Nephron (organoid): Measurements from ENCODE around the gene SMARCB1.

Source experiments
- H3K27ac Mint-ChIP-seq, 3 experiments: 2 replicates each; pipeline ENCODE4 v1.8.0; 2020; ENCODE audit warnings: mixed read lengths in 3 of 3, mild to moderate bottlenecking in 2 of 3, moderate library complexity in 1 of 3
- H3K27me3 Mint-ChIP-seq: 2 replicates; pipeline ENCODE4 v1.8.0; 2021; ENCODE audit warnings: low read depth, mild to moderate bottlenecking, moderate library complexity, mixed read lengths
- H3K36me3 Mint-ChIP-seq: 2 replicates; pipeline ENCODE4 v1.8.0; 2020; ENCODE audit warnings: low read depth, mixed read lengths
- H3K4me1 Mint-ChIP-seq: 2 replicates; pipeline ENCODE4 v1.8.0; 2020; ENCODE audit warnings: mixed read lengths
- H3K4me3 Mint-ChIP-seq, 3 experiments: 2 replicates each; pipeline ENCODE4 v1.8.0; 2020; ENCODE audit warnings: mild to moderate bottlenecking in 3 of 3, mixed read lengths in 3 of 3, moderate library complexity in 2 of 3
- H3K9me3 Mint-ChIP-seq: 2 replicates; pipeline ENCODE4 v1.8.0; 2020; ENCODE audit warnings: mixed read lengths
- CTCF ChIP-seq, 3 experiments: fragments of 200-600 bp; sonication (generic); IDR thresholded peaks; one replicate each; pipeline ENCODE4 v1.5.0; 2021; ENCODE audit warnings: antibody characterized with exemption in 3 of 3; ENCODE audit not compliant: unreplicated experiment in 3 of 3

Gene SMARCB1

GRCh38 chr22:23836281-23836680 lies 49.5 kb downstream of the SMARCB1 start:
- Mint-ChIP-seq H3K4me3 (peak overlapping the region; percentile 35 to 61 (median 45)), H3K27ac (no peak overlapping the region), H3K27me3 (no peaks in the 10 kb centered on the region), H3K9me3 (no peaks in the 10 kb centered on the region), H3K36me3 (peaks cover 8% of the 10 kb centered on the region), H3K4me1 (peaks cover 49% of the 10 kb centered on the region)
- no peak for TF ChIP-seq CTCF (IDR thresholded peaks at IDR 0.05; ENCODE audit: unreplicated experiment in 3 of 3)

GRCh38 chr22:23836692-23837495 lies 50.1 kb downstream of the SMARCB1 start:
- H3K4me3 Mint-ChIP-seq, result peak overlapping the region; percentile 75 to 92 (median 91)
- no peaks in the 10 kb centered on the region for H3K9me3 Mint-ChIP-seq
- H3K4me1 Mint-ChIP-seq, result peaks cover 55% of the 10 kb centered on the region
- H3K27ac Mint-ChIP-seq, result peak overlapping the region in 1 of 3 experiments; percentile 45
- no peak for TF ChIP-seq CTCF (IDR thresholded peaks at IDR 0.05; ENCODE audit: unreplicated experiment in 3 of 3)
- H3K27me3 Mint-ChIP-seq, result no peaks in the 10 kb centered on the region
- peaks cover 7% of the 10 kb centered on the region for H3K36me3 Mint-ChIP-seq

- H3K27ac Mint-ChIP-seq, result peak overlapping the region in 1 of 3 experiments; percentile 45
- peaks cover 55% of the 10 kb centered on the region for H3K4me1 Mint-ChIP-seq
- peak overlapping the region; percentile 75 to 92 (median 91) for H3K4me3 Mint-ChIP-seq
- H3K27me3 Mint-ChIP-seq, result no peaks in the 10 kb centered on the region
- peaks cover 7% of the 10 kb centered on the region for H3K36me3 Mint-ChIP-seq
- no peaks in the 10 kb centered on the region for H3K9me3 Mint-ChIP-seq
- TF ChIP-seq CTCF (IDR thresholded peaks at IDR 0.05; ENCODE audit: unreplicated experiment in 3 of 3), result no peak
Measured at GRCh38 chr22:23837496-23837859, 50.7 kb downstream of the SMARCB1 start.

GRCh38 chr22:23837911-23838680 lies 51.3 kb downstream of the SMARCB1 start:
- Mint-ChIP-seq H3K4me3 (peak overlapping the region; percentile 90 to 92 (median 91)), H3K27ac (peak overlapping the region; percentile 45 to 66 (median 63)), H3K27me3 (no peaks in the 10 kb centered on the region)

GRCh38 chr22:23838681-23839468 lies 52.1 kb downstream of the SMARCB1 start, which contains the start of gene DERL3:
Gene DERL3, minus strand, starts transcription at chr22:23839006. Its CDS starts 19 bp downstream, at chr22:23838987.
- Mint-ChIP-seq H3K4me3 (peak within 1 kb of the TSS; percentile 90 to 92 (median 91)), H3K27ac (peak within 1 kb of the TSS; percentile 56 to 88 (median 86)), H3K36me3 (peaks cover 7% of the 10 kb centered on the region), H3K4me1 (peaks cover 65% of the 10 kb centered on the region), H3K9me3 (no peaks in the 10 kb centered on the region), H3K27me3 (no peaks in the 10 kb centered on the region)
- TF ChIP-seq CTCF (IDR thresholded peaks at IDR 0.05; ENCODE audit: unreplicated experiment in 3 of 3), result no peak

More at GRCh38 chr22:23837911-23838680, 51.3 kb downstream of the SMARCB1 start:
- no peaks in the 10 kb centered on the region for H3K9me3 Mint-ChIP-seq
- no peak for TF ChIP-seq CTCF (IDR thresholded peaks at IDR 0.05; ENCODE audit: unreplicated experiment in 3 of 3)
- peaks cover 61% of the 10 kb centered on the region for H3K4me1 Mint-ChIP-seq
- H3K36me3 Mint-ChIP-seq, result peaks cover 7% of the 10 kb centered on the region
